Ovary (tissue), 3 donors: Measurements from ENCODE around the gene COL11A1.

Experiments
- EP300 ChIP-seq: sonication (generic); formaldehyde crosslinking; IDR thresholded peaks from one replicate; pipeline ENCODE4 v1.6.1; 2017; ENCODE audit warnings: antibody characterized with exemption
- POLR2A ChIP-seq: fragments of 450-650 bp; IDR thresholded peaks from one replicate; pipeline ENCODE4 v1.6.1; 2017; ENCODE audit warnings: antibody characterized with exemption, mild to moderate bottlenecking, moderate library complexity
- TF ChIP-seq, protein P1 (sequence below), 3 donors: fragments of 450-650 bp in 2 of 3; fragments of 200-600 bp in 1 of 3; IDR thresholded peaks; one replicate each; pipeline versions ENCODE4 v1.5.1 to v1.8.0; 2016 to 2022; ENCODE audit warnings: antibody characterized with exemption in 3 of 3, mild to moderate bottlenecking in 1 of 3
- donor health status: DM: no; HTN: no; CAD: no.

GRCh38 chr1:103056423-103056822, 51.9 kb downstream of the COL11A1 start:
- no peak for TF ChIP-seq POLR2A
- TF ChIP-seq, protein P1, sequence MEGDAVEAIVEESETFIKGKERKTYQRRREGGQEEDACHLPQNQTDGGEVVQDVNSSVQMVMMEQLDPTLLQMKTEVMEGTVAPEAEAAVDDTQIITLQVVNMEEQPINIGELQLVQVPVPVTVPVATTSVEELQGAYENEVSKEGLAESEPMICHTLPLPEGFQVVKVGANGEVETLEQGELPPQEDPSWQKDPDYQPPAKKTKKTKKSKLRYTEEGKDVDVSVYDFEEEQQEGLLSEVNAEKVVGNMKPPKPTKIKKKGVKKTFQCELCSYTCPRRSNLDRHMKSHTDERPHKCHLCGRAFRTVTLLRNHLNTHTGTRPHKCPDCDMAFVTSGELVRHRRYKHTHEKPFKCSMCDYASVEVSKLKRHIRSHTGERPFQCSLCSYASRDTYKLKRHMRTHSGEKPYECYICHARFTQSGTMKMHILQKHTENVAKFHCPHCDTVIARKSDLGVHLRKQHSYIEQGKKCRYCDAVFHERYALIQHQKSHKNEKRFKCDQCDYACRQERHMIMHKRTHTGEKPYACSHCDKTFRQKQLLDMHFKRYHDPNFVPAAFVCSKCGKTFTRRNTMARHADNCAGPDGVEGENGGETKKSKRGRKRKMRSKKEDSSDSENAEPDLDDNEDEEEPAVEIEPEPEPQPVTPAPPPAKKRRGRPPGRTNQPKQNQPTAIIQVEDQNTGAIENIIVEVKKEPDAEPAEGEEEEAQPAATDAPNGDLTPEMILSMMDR (IDR thresholded peaks at IDR 0.05): no peak
- TF ChIP-seq EP300: no peak
